PFSK-1 (cell line): Measurements from ENCODE around the gene CGN.

Experiments
- FOXP2 ChIP-seq: optimal IDR thresholded peaks from 2 replicates; pipeline ENCODE3; 2011; ENCODE audit warnings: borderline replicate concordance, control low read depth, inconsistent platforms; ENCODE audit not compliant: insufficient read depth; ENCODE audit errors: extremely low read length, extremely low read depth
- POLR2AphosphoS5 ChIP-seq: IDR thresholded peaks from 2 replicates; pipeline ENCODE4 v1.6.1; 2012; ENCODE audit warnings: low read depth, mild to moderate bottlenecking, control low read depth, low read length, moderate library complexity
- SIN3A ChIP-seq: IDR thresholded peaks from 2 replicates; pipeline ENCODE4 v1.6.1; 2012; ENCODE audit warnings: mild to moderate bottlenecking, low read length, moderate library complexity, borderline replicate concordance; ENCODE audit not compliant: insufficient read depth
- TAF1 ChIP-seq: IDR thresholded peaks from 2 replicates; pipeline ENCODE4 v1.6.1; 2012; ENCODE audit warnings: low read length, control low read depth, borderline replicate concordance; ENCODE audit not compliant: insufficient read depth
- TF ChIP-seq, protein P1 (sequence below), 2 experiments: IDR thresholded peaks; 2 replicates each; pipeline versions ENCODE4 v1.6.1 to v1.8.0; 2011 to 2012; ENCODE audit warnings: low read depth in 2 of 2, low read length in 2 of 2, control low read depth in 1 of 2, inconsistent platforms in 1 of 2, mild to moderate bottlenecking in 1 of 2, moderate library complexity in 1 of 2; ENCODE audit not compliant: insufficient read depth in 1 of 2

The CGN gene

DNA sequence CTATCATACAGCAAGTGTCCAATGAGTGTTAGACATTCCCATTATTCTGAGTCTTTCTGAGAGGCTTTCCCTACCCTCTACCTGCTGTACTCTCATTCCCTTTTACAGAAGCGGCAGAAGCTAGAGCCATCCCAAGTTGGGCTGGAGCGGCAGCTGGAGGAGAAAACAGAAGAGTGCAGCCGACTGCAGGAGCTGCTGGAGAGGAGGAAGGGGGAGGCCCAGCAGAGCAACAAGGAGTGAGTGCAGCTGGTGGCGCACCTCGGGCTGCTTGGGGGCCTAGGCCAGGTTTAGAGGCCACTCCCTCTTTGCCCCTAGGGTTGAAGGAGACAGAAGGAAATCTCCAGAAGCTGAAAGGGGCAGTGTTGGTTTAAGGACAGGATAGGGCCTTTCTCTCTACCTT, 12.1 kb downstream of the CGN start:
- TF ChIP-seq POLR2AphosphoS5 = no peak
- TF ChIP-seq FOXP2 = no peak
- TF ChIP-seq, protein P1, sequence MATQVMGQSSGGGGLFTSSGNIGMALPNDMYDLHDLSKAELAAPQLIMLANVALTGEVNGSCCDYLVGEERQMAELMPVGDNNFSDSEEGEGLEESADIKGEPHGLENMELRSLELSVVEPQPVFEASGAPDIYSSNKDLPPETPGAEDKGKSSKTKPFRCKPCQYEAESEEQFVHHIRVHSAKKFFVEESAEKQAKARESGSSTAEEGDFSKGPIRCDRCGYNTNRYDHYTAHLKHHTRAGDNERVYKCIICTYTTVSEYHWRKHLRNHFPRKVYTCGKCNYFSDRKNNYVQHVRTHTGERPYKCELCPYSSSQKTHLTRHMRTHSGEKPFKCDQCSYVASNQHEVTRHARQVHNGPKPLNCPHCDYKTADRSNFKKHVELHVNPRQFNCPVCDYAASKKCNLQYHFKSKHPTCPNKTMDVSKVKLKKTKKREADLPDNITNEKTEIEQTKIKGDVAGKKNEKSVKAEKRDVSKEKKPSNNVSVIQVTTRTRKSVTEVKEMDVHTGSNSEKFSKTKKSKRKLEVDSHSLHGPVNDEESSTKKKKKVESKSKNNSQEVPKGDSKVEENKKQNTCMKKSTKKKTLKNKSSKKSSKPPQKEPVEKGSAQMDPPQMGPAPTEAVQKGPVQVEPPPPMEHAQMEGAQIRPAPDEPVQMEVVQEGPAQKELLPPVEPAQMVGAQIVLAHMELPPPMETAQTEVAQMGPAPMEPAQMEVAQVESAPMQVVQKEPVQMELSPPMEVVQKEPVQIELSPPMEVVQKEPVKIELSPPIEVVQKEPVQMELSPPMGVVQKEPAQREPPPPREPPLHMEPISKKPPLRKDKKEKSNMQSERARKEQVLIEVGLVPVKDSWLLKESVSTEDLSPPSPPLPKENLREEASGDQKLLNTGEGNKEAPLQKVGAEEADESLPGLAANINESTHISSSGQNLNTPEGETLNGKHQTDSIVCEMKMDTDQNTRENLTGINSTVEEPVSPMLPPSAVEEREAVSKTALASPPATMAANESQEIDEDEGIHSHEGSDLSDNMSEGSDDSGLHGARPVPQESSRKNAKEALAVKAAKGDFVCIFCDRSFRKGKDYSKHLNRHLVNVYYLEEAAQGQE (IDR thresholded peaks at IDR 0.05; ENCODE audit: insufficient read depth in 1 of 2, low read depth in 2 of 2, low read length in 2 of 2) = no peak
- TF ChIP-seq SIN3A = no peak
- TF ChIP-seq TAF1 = no peak

DNA sequence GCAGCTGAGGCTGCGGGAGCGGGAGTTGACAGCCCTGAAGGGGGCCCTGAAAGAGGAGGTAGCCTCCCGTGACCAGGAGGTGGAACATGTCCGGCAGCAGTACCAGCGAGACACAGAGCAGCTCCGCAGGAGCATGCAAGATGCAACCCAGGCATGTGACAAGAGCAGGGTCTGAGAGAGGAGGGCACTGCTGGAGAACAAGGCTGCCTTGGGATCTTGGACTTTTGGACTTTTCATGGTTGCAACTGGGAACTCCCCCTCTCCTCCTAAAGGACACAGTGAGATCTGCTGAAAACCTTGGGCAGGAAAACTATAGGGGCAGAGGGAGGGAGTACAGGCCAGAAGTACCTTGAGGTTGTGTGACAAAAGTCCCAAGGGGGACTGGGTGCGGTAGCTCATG, 13.5 kb downstream of the CGN start:
- no peak for TF ChIP-seq POLR2AphosphoS5
- no peak for TF ChIP-seq FOXP2
- TF ChIP-seq SIN3A = no peak
- TF ChIP-seq TAF1 = no peak
- TF ChIP-seq, protein P1 (IDR thresholded peaks at IDR 0.05; ENCODE audit: insufficient read depth in 1 of 2, low read depth in 2 of 2, low read length in 2 of 2) = no peak

DNA sequence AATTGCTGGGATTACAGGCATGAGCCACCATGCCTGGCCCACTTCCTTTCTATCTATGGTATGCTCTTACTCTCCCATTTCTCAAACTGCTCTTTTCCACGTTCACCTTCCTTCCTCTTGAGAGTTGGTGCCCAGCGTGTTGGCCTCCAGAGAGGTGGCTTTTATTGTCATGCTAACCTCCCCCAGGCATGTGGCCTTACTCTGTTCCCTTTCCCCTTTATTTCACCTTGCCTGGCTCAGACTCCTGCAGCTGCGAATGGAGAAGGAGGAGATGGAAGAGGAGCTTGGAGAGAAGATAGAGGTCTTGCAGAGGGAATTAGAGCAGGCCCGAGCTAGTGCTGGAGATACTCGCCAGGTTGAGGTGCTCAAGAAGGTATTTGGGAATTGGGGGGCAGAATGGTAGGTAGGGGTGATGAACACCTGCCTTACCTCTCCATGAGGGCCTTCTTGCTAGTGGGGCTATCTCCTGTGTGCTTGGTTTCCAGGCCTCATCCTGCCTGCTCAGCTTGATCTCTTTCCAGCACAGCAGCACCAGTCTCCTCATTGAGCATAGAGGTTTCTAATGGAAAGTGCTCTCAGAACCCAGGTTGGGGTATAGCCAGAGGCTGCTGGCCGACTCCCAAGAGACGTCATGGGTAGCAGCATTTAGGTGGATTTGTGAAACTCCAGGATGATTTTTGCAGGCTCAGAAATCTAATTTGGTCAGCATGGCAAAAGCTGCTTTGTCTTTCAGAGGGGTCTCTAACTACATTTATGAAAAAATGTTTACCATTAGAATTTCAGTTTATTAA, 15.7 kb downstream of the CGN start:
- TF ChIP-seq FOXP2 (no peak), SIN3A (no peak), TAF1 (no peak), POLR2AphosphoS5 (no peak)
- TF ChIP-seq, protein P1 (IDR thresholded peaks at IDR 0.05; ENCODE audit: insufficient read depth in 1 of 2, low read depth in 2 of 2, low read length in 2 of 2) = no peak

DNA sequence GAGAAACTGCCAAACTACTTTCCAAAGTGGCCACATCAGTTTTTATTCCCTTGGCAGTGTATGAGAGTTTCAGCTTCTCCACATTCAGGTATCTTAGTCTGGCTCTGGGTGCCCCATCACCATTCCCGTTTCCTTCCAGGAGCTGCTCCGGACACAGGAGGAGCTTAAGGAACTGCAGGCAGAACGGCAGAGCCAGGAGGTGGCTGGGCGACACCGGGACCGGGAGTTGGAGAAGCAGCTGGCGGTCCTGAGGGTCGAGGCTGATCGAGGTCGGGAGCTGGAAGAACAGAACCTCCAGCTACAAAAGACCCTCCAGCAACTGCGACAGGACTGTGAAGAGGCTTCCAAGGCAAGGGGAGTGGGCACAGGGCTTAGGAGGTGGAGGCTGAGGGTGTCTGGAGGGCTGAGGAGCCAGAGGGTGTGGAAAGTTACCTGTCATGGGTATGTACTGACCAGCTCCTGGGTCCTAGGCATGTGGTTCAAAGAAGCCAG, 18.1 kb downstream of the CGN start:
- TF ChIP-seq, protein P1 (IDR thresholded peaks at IDR 0.05; ENCODE audit: insufficient read depth in 1 of 2, low read depth in 2 of 2, low read length in 2 of 2) = no peak
- no peak for TF ChIP-seq POLR2AphosphoS5
- TF ChIP-seq TAF1 = no peak
- no peak for TF ChIP-seq FOXP2
- TF ChIP-seq SIN3A = no peak
